Mammary epithelial cell (primary cell): ENCODE data around the gene CIRBP.

Source experiments
- CTCF ChIP-seq, 2 donors: IDR thresholded peaks in 1 of 2; conservative IDR thresholded peaks in 1 of 2; 2 replicates each; pipeline ENCODE4 v1.5.1; 2011 to 2012; ENCODE audit warnings: inconsistent platforms in 2 of 2, low read length in 2 of 2, mild to moderate bottlenecking in 2 of 2, control low read depth in 1 of 2, low read depth in 1 of 2; ENCODE audit not compliant: insufficient read depth in 1 of 2; ENCODE audit errors: extremely low read depth in 1 of 2
- EZH2 ChIP-seq: IDR thresholded peaks from 2 replicates; pipeline ENCODE4 v1.6.1; 2012; ENCODE audit warnings: low read length, inconsistent platforms, borderline replicate concordance

- no peak for TF ChIP-seq CTCF (conservative IDR thresholded peaks at IDR 0.05 in 1 of 2, IDR thresholded peaks at IDR 0.05 in 1 of 2; ENCODE audit: extremely low read depth in 1 of 2, insufficient read depth in 1 of 2, low read depth in 1 of 2, low read length in 2 of 2)
- TF ChIP-seq EZH2 = no peak
Measured at GRCh38 chr19:1267477-1268225, 1.5 kb upstream of the CIRBP start.
